Measurements from ENCODE around the gene OFD1. TPM values are rescaled to one million over a fixed set of nuclear protein-coding genes. Genes with fewer than 3 reads are reported as not detected.

Gene OFD1
- total RNA-seq, 3 donors from 2014 or later (not counting 1 experiment from before 2014, with no cell fraction given) = 62.8 to 77.6 (median 74.9) TPM

GRCh38 chrX:13695601-13696115, 38.9 kb upstream of the OFD1 start:
- Mint-ChIP-seq H3K9me3 (no peaks in the 10 kb centered on the region), H3K36me3 (no peaks in the 10 kb centered on the region), H3K4me1 (peaks cover 70 to 72% of the 10 kb centered on the region in 2 donors), H3K4me3 (peak overlapping the region; percentile 11), H3K27me3 (ENCODE audit: low read depth in 2 of 2) (no peaks in the 10 kb centered on the region), H3K27ac (peak overlapping the region; percentile 71 to 88)
- intact Hi-C loops (cut with micrococcal nuclease) = loop anchor here (2.0 to 10.0 kb wide), 3 partner anchors 21 to 741 kb away; no protein-coding TSS in a partner anchor
- Histone ChIP-seq H3K4me3 (ENCODE audit: low read length) (no peak overlapping the region), H3K9me3 (ENCODE audit: control insufficient read depth, insufficient read depth, low read length) (no peaks in the 10 kb centered on the region), H3K4me1 (ENCODE audit: control insufficient read depth, insufficient read depth, low read length) (peaks cover 65% of the 10 kb centered on the region), H3K27ac (ENCODE audit: low read length) (peak overlapping the region; percentile 33), H3K27me3 (ENCODE audit: control insufficient read depth, insufficient read depth, low read length) (no peaks in the 10 kb centered on the region), H3K36me3 (ENCODE audit: control insufficient read depth, insufficient read depth, low read length) (no peaks in the 10 kb centered on the region)
- no peak for ATAC-seq
- WGBS (ENCODE audit: insufficient coverage) = 86% methylated on average over 4 of the region's 4 CpGs
- TF ChIP-seq CTCF (IDR thresholded peaks at IDR 0.05) = no peak
- DNase-seq = no peak

GRCh38 chrX:13697455-13697854, 37.1 kb upstream of the OFD1 start:
- Mint-ChIP-seq H3K4me3 (peak overlapping the region; percentile 71), H3K9me3 (no peaks in the 10 kb centered on the region), H3K4me1 (peaks cover 70 to 71% of the 10 kb centered on the region in 2 donors), H3K27me3 (ENCODE audit: low read depth in 2 of 2) (no peaks in the 10 kb centered on the region), H3K27ac (peak overlapping the region; percentile 71 to 88), H3K36me3 (no peaks in the 10 kb centered on the region)
- H3K4me3 ChIP-seq (ENCODE audit: low read length) = no peak overlapping the region
- DNase-seq (peak in 1 of 2 donors; percentile 41), ATAC-seq (peak; percentile 50 to 86 (median 80))
- no peaks in the 10 kb centered on the region for H3K27me3 ChIP-seq (ENCODE audit: control insufficient read depth, insufficient read depth, low read length)
- peaks cover 66% of the 10 kb centered on the region for H3K4me1 ChIP-seq (ENCODE audit: control insufficient read depth, insufficient read depth, low read length)
- intact Hi-C loops (cut with micrococcal nuclease) = loop anchor here (2.0 to 10.0 kb wide), 3 partner anchors 19 to 743 kb away; no protein-coding TSS in a partner anchor
- no peaks in the 10 kb centered on the region for H3K36me3 ChIP-seq (ENCODE audit: control insufficient read depth, insufficient read depth, low read length)
- H3K27ac ChIP-seq (ENCODE audit: low read length) = peak overlapping the region; percentile 67
- H3K9me3 ChIP-seq (ENCODE audit: control insufficient read depth, insufficient read depth, low read length) = no peaks in the 10 kb centered on the region
- TF ChIP-seq CTCF (IDR thresholded peaks at IDR 0.05) = no peak
- WGBS (ENCODE audit: insufficient coverage) = no CpG with 5 or more reads among the region's 2 CpGs

- no peaks in the 10 kb centered on the region for H3K27me3 ChIP-seq (ENCODE audit: control insufficient read depth, insufficient read depth, low read length)
- peak overlapping the region; percentile 18 for H3K4me3 Mint-ChIP-seq
- H3K4me1 Mint-ChIP-seq = peaks cover 70% of the 10 kb centered on the region in 2 donors
- no peaks in the 10 kb centered on the region for H3K27me3 Mint-ChIP-seq (ENCODE audit: low read depth in 2 of 2)
- no CpG with 5 or more reads among the region's 1 CpG for WGBS (ENCODE audit: insufficient coverage)
- intact Hi-C loops (cut with micrococcal nuclease) = loop anchor here (2.0 to 10.0 kb wide), 3 partner anchors 19 to 743 kb away; no protein-coding TSS in a partner anchor
- H3K9me3 ChIP-seq (ENCODE audit: control insufficient read depth, insufficient read depth, low read length) = no peaks in the 10 kb centered on the region
- H3K27ac Mint-ChIP-seq = peak overlapping the region; percentile 71 to 88
- no peaks in the 10 kb centered on the region for H3K36me3 ChIP-seq (ENCODE audit: control insufficient read depth, insufficient read depth, low read length)
- TF ChIP-seq CTCF (IDR thresholded peaks at IDR 0.05) = no peak
- H3K9me3 Mint-ChIP-seq = no peaks in the 10 kb centered on the region
- H3K4me3 ChIP-seq (ENCODE audit: low read length) = no peak overlapping the region
- ATAC-seq (no peak), DNase-seq (no peak)
- no peaks in the 10 kb centered on the region for H3K36me3 Mint-ChIP-seq
- H3K27ac ChIP-seq (ENCODE audit: low read length) = peak overlapping the region; percentile 67
- H3K4me1 ChIP-seq (ENCODE audit: control insufficient read depth, insufficient read depth, low read length) = peaks cover 63% of the 10 kb centered on the region
Observed at GRCh38 chrX:13697976-13698375, 36.6 kb upstream of the OFD1 start.

All from natural killer cell (primary cell).